NCI-H345 treated with DMSO at 0.1 percent for 48 hours (cell line): Measurements from ENCODE around the gene PSENEN.
"Not testable (repeated sequence)": the region's sequence is repeated elsewhere in the genome, so short reads cannot be mapped to it uniquely, and the experiment has no call there.

Source experiments
- DNase-seq: peaks from one replicate; lab custom pipeline; 2025; ENCODE audit not compliant: unreplicated experiment; lab: John Stamatoyannopoulos, UW

PSENEN gene

GRCh38 chr19:35787227-35787799 is 41.9 kb downstream of the PSENEN start:
- no peak for DNase-seq

- DNase-seq: no peak
Measured at GRCh38 chr19:35788205-35788960, 42.9 kb downstream of the PSENEN start.

DNA sequence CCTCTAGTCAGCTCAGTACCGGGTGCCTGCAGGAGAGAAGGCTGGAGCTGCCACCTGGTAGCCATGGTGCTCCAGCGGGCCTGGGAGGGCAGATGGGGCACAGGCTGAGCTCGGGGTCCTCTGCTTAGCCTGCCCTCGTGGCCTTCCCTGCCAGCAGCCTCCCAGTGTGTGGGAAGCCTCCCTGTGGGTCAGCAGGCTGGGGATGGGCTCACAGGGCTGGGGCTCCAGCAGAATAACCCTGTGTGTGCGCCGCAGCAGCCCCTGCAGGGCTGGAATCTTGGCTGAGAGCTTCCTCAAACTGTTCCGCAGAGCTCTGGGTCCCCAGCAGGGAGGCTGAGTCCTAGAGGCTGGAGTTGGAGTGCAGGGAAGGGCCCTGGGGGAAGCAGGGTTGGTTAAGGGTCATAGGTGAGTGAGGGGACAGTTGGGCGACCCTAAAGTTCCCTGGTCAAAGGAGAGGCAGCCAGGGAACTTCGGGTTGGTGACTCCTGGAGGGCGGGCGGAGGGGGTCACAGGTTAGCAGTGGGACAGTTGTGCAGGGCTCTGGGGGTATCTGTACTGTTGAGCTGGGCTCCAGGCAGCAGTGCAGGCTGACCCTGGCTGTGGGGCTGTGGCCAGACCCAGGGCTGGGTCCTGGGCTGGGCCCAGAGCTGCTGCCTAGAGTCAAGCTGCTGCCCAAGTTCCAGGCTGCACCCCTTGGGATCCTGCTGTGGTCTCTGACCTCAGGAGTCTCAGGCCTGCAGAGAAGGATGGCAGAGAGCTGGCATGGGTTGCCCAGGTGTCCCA is 43.9 kb downstream of the PSENEN start:
- no peak for DNase-seq

GRCh38 chr19:35789978-35790944 is 44.8 kb downstream of the PSENEN start:
- no peak for DNase-seq

DNA sequence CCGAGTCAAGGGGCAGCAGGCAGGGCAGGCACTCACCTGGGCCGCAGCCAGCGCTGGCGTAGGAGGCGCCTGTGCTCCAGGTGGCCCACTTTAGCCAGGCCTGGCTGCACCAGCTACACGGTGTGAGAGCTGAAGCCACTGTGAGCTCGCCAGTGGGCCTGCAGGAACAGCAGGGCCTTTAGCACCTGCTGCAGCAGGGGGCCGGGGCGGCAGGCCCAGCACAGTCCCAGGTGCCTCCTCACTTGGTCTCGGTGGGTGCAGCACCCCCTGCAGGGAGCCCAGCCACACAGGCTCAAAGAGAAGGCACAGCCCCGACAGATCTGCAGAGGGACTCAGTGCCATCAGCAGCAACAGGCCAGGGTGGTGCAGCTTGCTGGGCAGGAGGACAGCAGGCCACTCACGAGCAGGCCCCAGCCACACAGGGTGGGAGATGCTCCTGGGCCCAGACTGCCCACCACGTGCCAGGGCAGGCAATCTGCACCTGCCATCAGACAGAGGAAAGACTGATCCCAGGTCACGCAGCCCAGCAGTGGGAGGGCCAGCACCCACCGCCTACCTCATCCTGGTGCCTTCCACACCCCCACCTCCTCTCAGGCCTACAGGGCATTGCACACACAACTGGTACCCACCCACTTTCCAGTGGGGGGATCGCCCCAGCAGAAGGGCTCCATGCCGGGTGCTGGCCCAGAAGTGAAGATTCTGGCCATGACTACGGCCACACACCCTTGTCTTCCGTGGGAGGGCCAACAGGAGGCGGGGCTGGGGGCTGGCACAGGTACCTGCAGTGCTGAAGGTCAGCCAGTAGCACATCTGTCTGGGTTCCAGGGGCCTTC is 45.7 kb downstream of the PSENEN start:
- peak; percentile 83 for DNase-seq

GRCh38 chr19:35791814-35792279 is 46.4 kb downstream of the PSENEN start:
- no peak for DNase-seq

DNA sequence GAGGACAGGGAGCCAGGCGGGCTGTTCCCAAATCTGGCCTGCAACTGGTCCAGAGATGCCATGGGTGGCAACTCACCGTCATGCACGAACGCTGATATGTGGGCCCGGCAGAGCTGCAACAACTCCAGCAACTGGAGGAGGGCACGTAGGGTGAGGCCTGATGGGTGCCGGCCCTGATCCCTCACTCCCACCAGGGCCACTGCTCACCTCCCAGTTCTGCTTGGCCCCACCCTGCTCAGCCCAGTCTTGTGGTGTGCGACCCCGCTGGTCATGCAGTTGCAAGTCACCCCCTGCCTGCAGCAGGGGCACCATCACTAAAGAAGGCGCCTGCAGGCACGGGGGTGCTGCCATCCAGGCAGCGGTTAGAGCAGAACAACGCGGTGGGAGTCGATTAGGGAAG is 46.9 kb downstream of the PSENEN start:
- no peak for DNase-seq

GRCh38 chr19:35792888-35793287 is 47.4 kb downstream of the PSENEN start:
- DNase-seq: no peak

GRCh38 chr19:35793381-35794165 is 48.1 kb downstream of the PSENEN start:
- no peak for DNase-seq

DNA sequence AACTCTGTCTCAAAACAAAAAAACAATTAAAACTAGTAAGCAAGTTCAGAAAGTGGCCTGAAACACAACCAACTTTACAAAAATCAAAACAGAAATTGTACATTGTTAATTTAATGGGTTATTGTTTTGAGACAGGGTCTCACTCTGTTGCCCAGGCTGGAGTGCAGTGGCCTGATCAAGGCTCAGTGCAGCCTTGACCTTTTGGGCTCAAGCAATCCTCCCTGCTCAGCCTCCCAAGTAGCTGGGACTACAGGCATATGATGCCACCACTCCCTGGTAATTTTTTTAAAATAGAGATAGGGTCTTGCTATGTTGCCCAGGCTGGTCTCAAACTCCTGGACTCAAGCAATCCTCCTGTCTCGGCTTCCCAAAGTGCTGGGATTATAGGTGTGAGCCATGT is 50.1 kb downstream of the PSENEN start:
- DNase-seq: not testable (repeated sequence)
